HEK293 (cell line): ENCODE measurements around the gene BCAN.

Experiments
- CTCF ChIA-PET: fragments of 350-600 bp; formaldehyde crosslinking; extraction: SDS; loops from one replicate; lab custom pipeline; 2021; ENCODE audit warnings: antibody characterized with exemption; lab: Yijun Ruan, JAX
- POLR2A ChIA-PET: fragments of 300-600 bp; formaldehyde crosslinking; extraction: SDS; loops from one replicate; lab custom pipeline; 2020; ENCODE audit warnings: antibody characterized with exemption, inconsistent platforms; lab: Yijun Ruan, JAX
- H3K27ac ChIP-seq: fragments of 200-500 bp; sonication (Bioruptor generic); 2 replicates; pipeline ENCODE4 v1.5.1; 2014; ENCODE audit warnings: low read depth, low read length, control low read depth, inconsistent platforms; ENCODE audit errors: extremely low read depth
- H3K36me3 ChIP-seq, 2 experiments: fragments of 200-500 bp in 1 of 2; sonication (Bioruptor generic) in 1 of 2; 1 replicate in 1 of 2; 2 replicates in 1 of 2; pipeline ENCODE4 v1.5.1; 2014 to 2017; ENCODE audit warnings: inconsistent platforms in 2 of 2, low read length in 2 of 2; ENCODE audit not compliant: control insufficient read depth in 2 of 2, insufficient read depth in 1 of 2
- H3K4me1 ChIP-seq: fragments of 200-500 bp; sonication (Bioruptor generic); 2 replicates; pipeline ENCODE4 v1.5.1; 2014; ENCODE audit warnings: mild to moderate bottlenecking, low read length, inconsistent platforms; ENCODE audit not compliant: control insufficient read depth, insufficient read depth
- H3K4me3 ChIP-seq: 2 replicates; pipeline ENCODE4 v1.5.1; 2011; ENCODE audit warnings: low read depth, mild to moderate bottlenecking, control low read depth, low read length, moderate library complexity
- H3K9me3 ChIP-seq: fragments of 200-500 bp; sonication (Bioruptor generic); 2 replicates; pipeline ENCODE4 v1.5.1; 2014; ENCODE audit warnings: low read depth, low read length, inconsistent platforms; ENCODE audit not compliant: control insufficient read depth, insufficient read depth
- ATF2 ChIP-seq: fragments of 450-650 bp; formaldehyde crosslinking; IDR thresholded peaks from 2 replicates; pipeline ENCODE4 v1.5.1; 2016; ENCODE audit warnings: missing biosample characterization, missing genetic modification characterization, low read depth
- CTCF ChIP-seq: fragments of 450-650 bp; formaldehyde crosslinking; IDR thresholded peaks from 2 replicates; pipeline ENCODE4 v1.5.1; 2016; ENCODE audit warnings: missing biosample characterization, missing genetic modification characterization
- HOXA7 ChIP-seq: sonication (generic); formaldehyde crosslinking; IDR thresholded peaks from 2 replicates; pipeline ENCODE4 v1.8.1; 2022; ENCODE audit warnings: missing genetic modification reagents, borderline replicate concordance
- KLF8 ChIP-seq: fragments of 450-650 bp; formaldehyde crosslinking; IDR thresholded peaks from 2 replicates; pipeline ENCODE4 v1.5.1; 2016; ENCODE audit warnings: missing biosample characterization, missing genetic modification characterization
- PATZ1 ChIP-seq: fragments of 450-650 bp; formaldehyde crosslinking; IDR thresholded peaks from 2 replicates; pipeline ENCODE4 v1.5.1; 2016; ENCODE audit warnings: missing biosample characterization, missing genetic modification characterization
- SCRT1 ChIP-seq: fragments of 450-650 bp; formaldehyde crosslinking; IDR thresholded peaks from 2 replicates; pipeline ENCODE4 v1.5.1; 2016; ENCODE audit warnings: missing biosample characterization, missing genetic modification characterization, borderline replicate concordance
- TCF7L2 ChIP-seq: IDR thresholded peaks from 2 replicates; pipeline ENCODE4 v1.6.1; 2011; ENCODE audit warnings: low read depth, mild to moderate bottlenecking, inconsistent platforms, low read length, moderate library complexity, borderline replicate concordance
- TRIM28 ChIP-seq: IDR thresholded peaks from 2 replicates; pipeline ENCODE4 v1.6.1; 2011; ENCODE audit warnings: low read length, control low read depth, borderline replicate concordance
- ZBTB1 ChIP-seq: fragments of 450-650 bp; formaldehyde crosslinking; IDR thresholded peaks from 2 replicates; pipeline ENCODE4 v1.5.1; 2016; ENCODE audit warnings: missing biosample characterization, missing genetic modification characterization
- ZBTB49 ChIP-seq: fragments of 450-650 bp; formaldehyde crosslinking; IDR thresholded peaks from 2 replicates; pipeline ENCODE4 v1.5.1; 2016; ENCODE audit warnings: missing biosample characterization, missing genetic modification characterization, low read depth
- ZBTB7A ChIP-seq: fragments of 450-650 bp; formaldehyde crosslinking; IDR thresholded peaks from 2 replicates; pipeline ENCODE4 v1.5.1; 2016; ENCODE audit warnings: low read depth, missing biosample characterization, missing genetic modification characterization
- ZFHX2 ChIP-seq: fragments of 450-650 bp; formaldehyde crosslinking; conservative IDR thresholded peaks from 2 replicates; pipeline ENCODE4 v1.5.1; 2016; ENCODE audit warnings: missing biosample characterization, missing genetic modification characterization
- ZNF132 ChIP-seq: fragments of 450-650 bp; formaldehyde crosslinking; IDR thresholded peaks from 2 replicates; pipeline ENCODE4 v1.5.1; 2017; ENCODE audit warnings: missing biosample characterization, missing genetic modification characterization, borderline replicate concordance
- ZNF211 ChIP-seq: fragments of 450-650 bp; formaldehyde crosslinking; IDR thresholded peaks from 2 replicates; pipeline ENCODE4 v1.5.1; 2016; ENCODE audit warnings: low read depth, missing biosample characterization, missing genetic modification characterization
- ZNF239 ChIP-seq: fragments of 450-650 bp; formaldehyde crosslinking; IDR thresholded peaks from 2 replicates; pipeline ENCODE4 v1.5.1; 2016; ENCODE audit warnings: missing biosample characterization, missing genetic modification characterization
- ZNF324 ChIP-seq: fragments of 450-650 bp; formaldehyde crosslinking; IDR thresholded peaks from 2 replicates; pipeline ENCODE4 v1.5.1; 2016; ENCODE audit warnings: missing biosample characterization, missing genetic modification characterization
- ZNF335 ChIP-seq: fragments of 450-650 bp; formaldehyde crosslinking; conservative IDR thresholded peaks from 2 replicates; pipeline ENCODE4 v1.5.1; 2016; ENCODE audit warnings: missing biosample characterization, missing genetic modification characterization
- ZNF48 ChIP-seq: fragments of 450-650 bp; formaldehyde crosslinking; IDR thresholded peaks from 2 replicates; pipeline ENCODE4 v1.5.1; 2016; ENCODE audit warnings: missing biosample characterization, missing genetic modification characterization
- ZNF488 ChIP-seq: fragments of 450-650 bp; formaldehyde crosslinking; IDR thresholded peaks from 2 replicates; pipeline ENCODE4 v1.5.1; 2016; ENCODE audit warnings: missing biosample characterization, missing genetic modification characterization
- ZNF548 ChIP-seq: fragments of 450-650 bp; formaldehyde crosslinking; IDR thresholded peaks from 2 replicates; pipeline ENCODE4 v1.5.1; 2016; ENCODE audit warnings: missing biosample characterization, missing genetic modification characterization
- ZNF561 ChIP-seq: fragments of 450-650 bp; IDR thresholded peaks from 2 replicates; pipeline ENCODE4 v1.5.1; 2018; ENCODE audit warnings: missing biosample characterization, missing genetic modification characterization, borderline replicate concordance
- ZNF626 ChIP-seq: fragments of 450-650 bp; sonication (Bioruptor Pico); formaldehyde crosslinking; IDR thresholded peaks from 2 replicates; pipeline ENCODE4 v1.5.1; 2018; ENCODE audit warnings: missing biosample characterization, missing genetic modification characterization, inconsistent platforms
- ZNF639 ChIP-seq: fragments of 450-650 bp; formaldehyde crosslinking; IDR thresholded peaks from 2 replicates; pipeline ENCODE4 v1.5.1; 2016; ENCODE audit warnings: missing biosample characterization, missing genetic modification characterization
- ZNF768 ChIP-seq: fragments of 450-650 bp; formaldehyde crosslinking; IDR thresholded peaks from 2 replicates; pipeline ENCODE4 v1.5.1; 2018; ENCODE audit warnings: missing biosample characterization, mild to moderate bottlenecking, missing genetic modification characterization
- ZNF777 ChIP-seq: fragments of 450-650 bp; formaldehyde crosslinking; IDR thresholded peaks from 2 replicates; pipeline ENCODE4 v1.5.1; 2017; ENCODE audit warnings: missing biosample characterization, missing genetic modification characterization, borderline replicate concordance

Gene BCAN

GRCh38 chr1:156656806-156657740 lies 15.2 kb downstream of the BCAN start:
- H3K27ac ChIP-seq = no peak overlapping the region
- ChIA-PET CTCF (interaction anchor here (0.6 to 15.2 kb wide), 20 partner anchors 8 to 271 kb away, joined by 3 to 564 read pairs (median 4); partner anchors contain the start of genes BCAN, CRABP2, HAPLN2 and NES), POLR2A (interaction anchor here (1.3 kb wide), 1 partner anchor 33 kb away, joined by 4 read pairs; no protein-coding TSS in a partner anchor)
- no peak overlapping the region for H3K4me3 ChIP-seq
- H3K9me3 ChIP-seq = no peaks in the 10 kb centered on the region
- peaks cover 4% of the 10 kb centered on the region; the same call in 1 of the 2 replicates for H3K4me1 ChIP-seq
- no peaks in the 10 kb centered on the region for H3K36me3 ChIP-seq
- TF ChIP-seq CTCF (peak; percentile 94), ZNF548 (tag by site-specific recombination) (no peak), KLF8 (tag by site-specific recombination) (no peak), ZNF132 (tag by site-specific recombination) (no peak), ATF2 (tag by site-specific recombination) (no peak), ZNF211 (tag by site-specific recombination) (no peak), TCF7L2 (no peak), ZNF561 (tag by site-specific recombination) (no peak), ZNF639 (tag by site-specific recombination) (0 out of 2 replicates have a peak, but pooled peaks have one; percentile 25), ZNF626 (tag by site-specific recombination) (no peak), PATZ1 (no peak), ZNF768 (tag by site-specific recombination) (no peak), ZNF48 (tag by site-specific recombination) (no peak), ZBTB7A (tag by site-specific recombination) (no peak), HOXA7 (CRISPR knock-in tag) (no peak), ZNF239 (tag by site-specific recombination) (no peak), TRIM28 (no peak), ZNF488 (tag by site-specific recombination) (no peak), ZFHX2 (tag by site-specific recombination) (no peak), ZBTB1 (no peak), ZNF324 (no peak), ZNF777 (tag by site-specific recombination) (no peak), SCRT1 (tag by site-specific recombination) (no peak), ZBTB49 (tag by site-specific recombination) (no peak), ZNF335 (tag by site-specific recombination) (no peak)
